ENCODE measurements around the gene PXN. TPM values are rescaled to one million over a fixed set of nuclear protein-coding genes. Genes with fewer than 3 reads are reported as not detected.

The PXN gene
- total RNA-seq, 2 donors from 2014 or later: 34.7 to 76.7 TPM

- peaks cover 79% of the 10 kb centered on the region for H3K36me3 ChIP-seq
- H3K9me3 ChIP-seq: no peaks in the 10 kb centered on the region
- H3K27me3 ChIP-seq: no peaks in the 10 kb centered on the region
- no peaks in the 10 kb centered on the region for H3K4me1 ChIP-seq
- no peak for DNase-seq (ENCODE audit: low spot score)
- no peak for TF ChIP-seq CTCF (IDR thresholded peaks at IDR 0.05)
- H3K27ac ChIP-seq: no peak overlapping the region
- H3K4me3 ChIP-seq: no peak overlapping the region
Measured at GRCh38 chr12:120170631-120171030, 94.9 kb downstream of the PXN start.

GRCh38 chr12:120169946-120170345 is 95.6 kb downstream of the PXN start:
- Histone ChIP-seq H3K36me3 (peaks cover 73% of the 10 kb centered on the region), H3K27ac (no peak overlapping the region), H3K4me1 (no peaks in the 10 kb centered on the region), H3K27me3 (no peaks in the 10 kb centered on the region), H3K4me3 (no peak overlapping the region), H3K9me3 (no peaks in the 10 kb centered on the region)
- no peak for TF ChIP-seq CTCF (IDR thresholded peaks at IDR 0.05)
- no peak for DNase-seq (ENCODE audit: low spot score)

GRCh38 chr12:120168337-120168736 is 97.2 kb downstream of the PXN start:
- no peaks in the 10 kb centered on the region for H3K4me1 ChIP-seq
- no peak for TF ChIP-seq CTCF (IDR thresholded peaks at IDR 0.05)
- no peak overlapping the region for H3K27ac ChIP-seq
- DNase-seq (ENCODE audit: low spot score): no peak
- H3K36me3 ChIP-seq: peaks cover 69% of the 10 kb centered on the region
- H3K4me3 ChIP-seq: no peak overlapping the region
- no peaks in the 10 kb centered on the region for H3K27me3 ChIP-seq
- H3K9me3 ChIP-seq: no peaks in the 10 kb centered on the region

GRCh38 chr12:120167529-120168095 is 97.9 kb downstream of the PXN start:
- no peak for TF ChIP-seq CTCF (IDR thresholded peaks at IDR 0.05)
- Histone ChIP-seq H3K9me3 (no peaks in the 10 kb centered on the region), H3K27ac (no peak overlapping the region), H3K4me1 (no peaks in the 10 kb centered on the region), H3K27me3 (no peaks in the 10 kb centered on the region), H3K36me3 (peaks cover 69% of the 10 kb centered on the region), H3K4me3 (no peak overlapping the region)
- DNase-seq (ENCODE audit: low spot score): no peak

- Histone ChIP-seq H3K27ac (no peak overlapping the region), H3K36me3 (peaks cover 73% of the 10 kb centered on the region)
Measured at GRCh38 chr12:120164293-120164692, 101.2 kb downstream of the PXN start.

More at GRCh38 chr12:120164293-120164692, 101.2 kb downstream of the PXN start:
- H3K4me1 ChIP-seq: peaks cover 0 to 4% of the 10 kb centered on the region in 2 donors
- no peak overlapping the region for H3K4me3 ChIP-seq
- no peak for TF ChIP-seq CTCF (IDR thresholded peaks at IDR 0.05)
- H3K9me3 ChIP-seq: no peaks in the 10 kb centered on the region
- H3K27me3 ChIP-seq: no peaks in the 10 kb centered on the region
- DNase-seq (ENCODE audit: low spot score): no peak

Data from right atrium auricular region (tissue), 2 donors.